Measurements from ENCODE around the gene FKBP4. TPM values are rescaled to one million over a fixed set of nuclear protein-coding genes. Genes with fewer than 3 reads are reported as not detected.

FKBP4 gene
- total RNA-seq, 1 experiment from 2014 or later = 118 TPM

- no TSS peak for BruUV-seq (replicated peaks)
- Histone ChIP-seq H3K9me3 (no peaks in the 10 kb centered on the region), H3K36me3 (ENCODE audit: control insufficient read depth, insufficient read depth, low read length) (no peaks in the 10 kb centered on the region), H3K4me3 (ENCODE audit: low read depth, low read length) (no peak overlapping the region), H3K4me1 (peaks cover 8% of the 10 kb centered on the region), H3K27me3 (replicated peaks; ENCODE audit: control insufficient read depth, insufficient read depth, low read length) (0 out of 2 replicates have a peak, but pooled peaks cover 2% of the 10 kb centered on the region)
- H3K4me1 Mint-ChIP-seq (ENCODE audit: low read depth, unreplicated experiment) = peaks cover 7% of the 10 kb centered on the region
- ChIA-PET POLR2A (no interaction called here), CTCF (interaction anchor here (0.7 kb wide), 1 partner anchor 39 kb away, joined by 4 read pairs; no protein-coding TSS in a partner anchor)
- no peak overlapping the region for H3K27ac Mint-ChIP-seq (ENCODE audit: unreplicated experiment)
- no peak overlapping the region for H3K4me3 Mint-ChIP-seq (ENCODE audit: unreplicated experiment)
- H3K36me3 Mint-ChIP-seq (ENCODE audit: insufficient read depth, unreplicated experiment) = no peaks in the 10 kb centered on the region
- H3K9me3 Mint-ChIP-seq (ENCODE audit: unreplicated experiment) = no peaks in the 10 kb centered on the region
- DNase-seq = no peak
- TF ChIP-seq, protein P1, sequence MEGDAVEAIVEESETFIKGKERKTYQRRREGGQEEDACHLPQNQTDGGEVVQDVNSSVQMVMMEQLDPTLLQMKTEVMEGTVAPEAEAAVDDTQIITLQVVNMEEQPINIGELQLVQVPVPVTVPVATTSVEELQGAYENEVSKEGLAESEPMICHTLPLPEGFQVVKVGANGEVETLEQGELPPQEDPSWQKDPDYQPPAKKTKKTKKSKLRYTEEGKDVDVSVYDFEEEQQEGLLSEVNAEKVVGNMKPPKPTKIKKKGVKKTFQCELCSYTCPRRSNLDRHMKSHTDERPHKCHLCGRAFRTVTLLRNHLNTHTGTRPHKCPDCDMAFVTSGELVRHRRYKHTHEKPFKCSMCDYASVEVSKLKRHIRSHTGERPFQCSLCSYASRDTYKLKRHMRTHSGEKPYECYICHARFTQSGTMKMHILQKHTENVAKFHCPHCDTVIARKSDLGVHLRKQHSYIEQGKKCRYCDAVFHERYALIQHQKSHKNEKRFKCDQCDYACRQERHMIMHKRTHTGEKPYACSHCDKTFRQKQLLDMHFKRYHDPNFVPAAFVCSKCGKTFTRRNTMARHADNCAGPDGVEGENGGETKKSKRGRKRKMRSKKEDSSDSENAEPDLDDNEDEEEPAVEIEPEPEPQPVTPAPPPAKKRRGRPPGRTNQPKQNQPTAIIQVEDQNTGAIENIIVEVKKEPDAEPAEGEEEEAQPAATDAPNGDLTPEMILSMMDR (IDR thresholded peaks at IDR 0.05; ENCODE audit: insufficient read depth in 1 of 2, low read depth in 1 of 2, low read length in 1 of 2, severe bottlenecking in 1 of 2, unreplicated experiment in 1 of 2) = no peak
- peaks cover 38% of the 10 kb centered on the region for H3K27me3 Mint-ChIP-seq (ENCODE audit: insufficient read depth, unreplicated experiment)
- intact Hi-C loops (cut with micrococcal nuclease; ENCODE audit: unreplicated experiment) = no loop called here
These were observed 15.5 kb upstream of the FKBP4 start for GRCh38 chr12:2779281-2779680.

- TF ChIP-seq, protein P1 (IDR thresholded peaks at IDR 0.05; ENCODE audit: insufficient read depth in 1 of 2, low read depth in 1 of 2, low read length in 1 of 2, severe bottlenecking in 1 of 2, unreplicated experiment in 1 of 2) = peak; percentile 95 to 97
- H3K27me3 Mint-ChIP-seq (ENCODE audit: insufficient read depth, unreplicated experiment) = peaks cover 29% of the 10 kb centered on the region
- Histone ChIP-seq H3K27me3 (replicated peaks; ENCODE audit: control insufficient read depth, insufficient read depth, low read length) (0 out of 2 replicates have a peak, but pooled peaks cover 2% of the 10 kb centered on the region), H3K4me1 (peaks cover 24% of the 10 kb centered on the region), H3K4me3 (ENCODE audit: low read depth, low read length) (no peak overlapping the region), H3K36me3 (ENCODE audit: control insufficient read depth, insufficient read depth, low read length) (no peaks in the 10 kb centered on the region), H3K9me3 (no peaks in the 10 kb centered on the region)
- POLR2A ChIA-PET = no interaction called here
- H3K36me3 Mint-ChIP-seq (ENCODE audit: insufficient read depth, unreplicated experiment) = no peaks in the 10 kb centered on the region
- peaks cover 21% of the 10 kb centered on the region for H3K4me1 Mint-ChIP-seq (ENCODE audit: low read depth, unreplicated experiment)
- H3K9me3 Mint-ChIP-seq (ENCODE audit: unreplicated experiment) = no peaks in the 10 kb centered on the region
- no peak overlapping the region for H3K27ac Mint-ChIP-seq (ENCODE audit: unreplicated experiment)
- peak overlapping the region; percentile 53 for H3K4me3 Mint-ChIP-seq (ENCODE audit: unreplicated experiment)
- CTCF ChIA-PET = interaction anchor here (0.6 to 3.2 kb wide), 15 partner anchors 10 to 484 kb away, joined by 3 to 28 read pairs (median 4); partner anchors contain the start of gene FKBP4
- BruUV-seq (replicated peaks) = no TSS peak
- DNase-seq = peak; percentile 67 to 76
- intact Hi-C loops (cut with micrococcal nuclease; ENCODE audit: unreplicated experiment) = loop anchor here (1.0 kb wide), 2 partner anchors 44 to 101 kb away; no protein-coding TSS in a partner anchor
These were observed 10.7 kb upstream of the FKBP4 start for GRCh38 chr12:2783936-2784600.

DNA sequence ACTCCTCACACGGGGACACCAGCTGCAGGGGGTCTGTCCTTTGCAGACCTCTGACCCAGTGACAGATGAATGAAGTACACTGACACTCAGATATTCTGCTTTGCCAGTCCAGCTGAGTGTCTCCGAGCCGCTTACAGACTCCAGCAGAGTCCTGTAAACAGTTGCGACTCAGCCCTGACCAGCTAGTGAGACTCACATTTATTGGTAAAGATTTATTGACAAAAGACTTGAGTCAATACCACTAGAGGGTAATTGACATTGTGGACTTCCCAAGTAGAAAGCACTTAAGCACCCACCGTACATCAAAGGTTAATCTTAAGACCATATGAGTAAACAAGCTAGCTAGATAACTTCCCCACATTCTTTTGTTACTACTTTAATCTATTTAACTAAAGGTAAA lies 9.8 kb upstream of the FKBP4 start:
- ChIA-PET POLR2A (no interaction called here), CTCF (interaction anchor here (0.6 to 3.2 kb wide), 12 partner anchors 10 to 102 kb away, joined by 3 to 28 read pairs (median 4); partner anchors contain the start of gene FKBP4)
- intact Hi-C loops (cut with micrococcal nuclease; ENCODE audit: unreplicated experiment) = no loop called here
- Histone ChIP-seq H3K4me3 (ENCODE audit: low read depth, low read length) (no peak overlapping the region), H3K36me3 (ENCODE audit: control insufficient read depth, insufficient read depth, low read length) (no peaks in the 10 kb centered on the region), H3K9me3 (no peaks in the 10 kb centered on the region), H3K4me1 (peaks cover 24% of the 10 kb centered on the region), H3K27me3 (replicated peaks; ENCODE audit: control insufficient read depth, insufficient read depth, low read length) (0 out of 2 replicates have a peak, but pooled peaks cover 2% of the 10 kb centered on the region)
- H3K9me3 Mint-ChIP-seq (ENCODE audit: unreplicated experiment) = no peaks in the 10 kb centered on the region
- BruUV-seq (replicated peaks) = no TSS peak
- H3K27me3 Mint-ChIP-seq (ENCODE audit: insufficient read depth, unreplicated experiment) = peaks cover 28% of the 10 kb centered on the region
- peak overlapping the region; percentile 53 for H3K4me3 Mint-ChIP-seq (ENCODE audit: unreplicated experiment)
- TF ChIP-seq, protein P1 (IDR thresholded peaks at IDR 0.05; ENCODE audit: insufficient read depth in 1 of 2, low read depth in 1 of 2, low read length in 1 of 2, severe bottlenecking in 1 of 2, unreplicated experiment in 1 of 2) = no peak
- no peaks in the 10 kb centered on the region for H3K36me3 Mint-ChIP-seq (ENCODE audit: insufficient read depth, unreplicated experiment)
- H3K4me1 Mint-ChIP-seq (ENCODE audit: low read depth, unreplicated experiment) = peaks cover 21% of the 10 kb centered on the region
- DNase-seq = peak; percentile 65 to 67
- H3K27ac Mint-ChIP-seq (ENCODE audit: unreplicated experiment) = no peak overlapping the region
